SW480 (cell line): Measurements from ENCODE around the gene RPS5.
"Not testable (repeated sequence)": the region's sequence is repeated elsewhere in the genome, so short reads cannot be mapped to it uniquely, and the experiment has no call there.

ENCODE experiments used
- DNase-seq: peaks from one replicate; pipeline ENCODE4 v3.0.0-alpha.2; 2016; ENCODE audit warnings: low spot score

The RPS5 gene

GRCh38 chr19:58406818-58407657 is 20.0 kb downstream of the RPS5 start:
- peak; percentile 17 for DNase-seq

GRCh38 chr19:58407658-58408151 is 20.6 kb downstream of the RPS5 start:
- peak; percentile 36 for DNase-seq

- peak; percentile 96 for DNase-seq
Observed at GRCh38 chr19:58408152-58409009, 21.3 kb downstream of the RPS5 start, which contains the start of gene ZNF584. ZNF584 (plus strand) TSS chr19:58408649; CDS start chr19:58409148, 499 bp downstream.

GRCh38 chr19:58409010-58409790 is 22.1 kb downstream of the RPS5 start:
- peak; percentile 74 for DNase-seq

GRCh38 chr19:58416604-58417003 is 29.5 kb downstream of the RPS5 start:
- no peak for DNase-seq

GRCh38 chr19:58417071-58417470 is 30.0 kb downstream of the RPS5 start:
- DNase-seq, result no peak

- no peak for DNase-seq
Observed at GRCh38 chr19:58428617-58429016, 41.5 kb downstream of the RPS5 start.

GRCh38 chr19:58429745-58430144 is 42.7 kb downstream of the RPS5 start:
- no peak for DNase-seq

GRCh38 chr19:58434217-58434616 is 47.1 kb downstream of the RPS5 start:
- DNase-seq, result no peak

- DNase-seq, result no peak
Observed at GRCh38 chr19:58439576-58440554, 52.8 kb downstream of the RPS5 start, which contains the start of gene ZNF132. ZNF132 (minus strand) TSS chr19:58440153; CDS start chr19:58439821, 332 bp downstream.

GRCh38 chr19:58440556-58440955 is 53.5 kb downstream of the RPS5 start:
- DNase-seq, result no peak

GRCh38 chr19:58442986-58443385 is 55.9 kb downstream of the RPS5 start:
- not testable (repeated sequence) for DNase-seq
